Naive thymus-derived CD8-positive, alpha-beta T cell (primary cell): Measurements from ENCODE around the gene BICC1. TPM values are rescaled to one million over a fixed set of nuclear protein-coding genes. Genes with fewer than 3 reads are reported as not detected.

Source experiments
- ATAC-seq, 2 donors: fragments of 150-1000 bp; cut with Tn5 transposase in 1 of 2; sonication (Bioruptor Pico), chemical (Tn5 transposase) in 1 of 2; 1 replicate in 1 of 2; 2 replicates in 1 of 2; pipeline ENCODE4 v1.10.0; 2021; ENCODE audit warnings: mild to moderate bottlenecking in 2 of 2, moderate library complexity in 2 of 2
- POLR2A ChIA-PET: fragments of 350-600 bp; sonication (Branson Sonifier 250); formaldehyde crosslinking; loops from one replicate; lab custom pipeline; 2021; ENCODE audit warnings: antibody characterized with exemption; lab: Charles Lee
- DNase-seq, 10 donors: peaks; one replicate each; pipeline versions ENCODE4 v3.0.0 to v3.0.0-alpha.2; 2020 to 2022
- H3K27ac Mint-ChIP-seq, 10 donors: one replicate each; pipeline ENCODE4 v1.8.0; 2020 to 2022; ENCODE audit warnings: mild to moderate bottlenecking in 10 of 10, mixed read lengths in 10 of 10, moderate library complexity in 4 of 10, inconsistent platforms in 1 of 10
- H3K27me3 Mint-ChIP-seq, 5 donors: one replicate each; pipeline ENCODE4 v1.8.0; 2021 to 2022; ENCODE audit warnings: mixed read lengths in 5 of 5
- H3K36me3 Mint-ChIP-seq, 3 donors: one replicate each; pipeline ENCODE4 v1.8.0; 2020 to 2022; ENCODE audit warnings: mixed read lengths in 3 of 3, mild to moderate bottlenecking in 2 of 3, inconsistent platforms in 1 of 3
- H3K4me1 Mint-ChIP-seq, 4 donors: one replicate each; pipeline ENCODE4 v1.8.0; 2021 to 2022; ENCODE audit warnings: mixed read lengths in 4 of 4
- H3K4me3 Mint-ChIP-seq, 10 donors: one replicate each; pipeline ENCODE4 v1.8.0; 2020 to 2022; ENCODE audit warnings: mild to moderate bottlenecking in 10 of 10, mixed read lengths in 10 of 10, moderate library complexity in 6 of 10, inconsistent platforms in 1 of 10
- H3K9me3 Mint-ChIP-seq, 9 donors: one replicate each; pipeline ENCODE4 v1.8.0; 2020 to 2022; ENCODE audit warnings: mixed read lengths in 9 of 9, mild to moderate bottlenecking in 3 of 9, inconsistent platforms in 1 of 9, moderate library complexity in 1 of 9
- polyA plus RNA-seq, 3 donors: library from polyadenylated mRNA; unstranded; fragments of 300-500 nt; fragmentation: Illumina TruSeq; gene quantifications; one replicate each; pipeline ENCODE4 v1.2.3, GENCODE V29; 2021
- total RNA-seq, 8 experiments: library from RNA in 2 of 8; stranded (reverse) in 2 of 8; gene quantifications; one replicate each; pipeline ENCODE4 v1.2.3 and lab custom pipeline; 2021 to 2026

Gene BICC1
- total and polyA plus RNA-seq, 5 experiments from 2014 or later, result not detected

DNA sequence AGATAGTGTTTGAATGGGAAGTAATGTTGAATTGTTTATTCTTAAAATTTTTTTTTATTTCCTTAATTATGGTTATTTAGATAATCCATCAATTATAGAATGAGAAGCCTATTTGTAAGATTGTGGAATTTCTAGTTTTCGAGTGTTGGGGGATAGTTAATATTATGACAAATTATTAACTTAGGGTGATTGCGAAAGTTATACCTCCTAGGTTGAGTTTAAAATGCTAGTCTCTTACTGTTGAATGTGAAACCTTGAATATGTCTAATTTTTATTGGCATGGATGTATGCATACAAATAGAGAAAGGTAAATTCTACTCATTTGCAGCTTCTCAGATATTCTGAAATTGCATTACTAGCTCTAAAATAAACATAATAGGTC is 43.2 kb downstream of the BICC1 start:
- Mint-ChIP-seq H3K4me1 (no peaks in the 10 kb centered on the region), H3K9me3 (peaks cover 5 to 35% (median 26%) of the 10 kb centered on the region in 9 donors), H3K27me3 (peaks cover 0 to 14% (median 0%) of the 10 kb centered on the region in 5 donors), H3K36me3 (peaks cover 0 to 15% (median 0%) of the 10 kb centered on the region in 3 donors), H3K4me3 (no peak overlapping the region), H3K27ac (no peak overlapping the region)
- no peak for ATAC-seq
- no peak for DNase-seq
- POLR2A ChIA-PET, result no interaction called here

DNA sequence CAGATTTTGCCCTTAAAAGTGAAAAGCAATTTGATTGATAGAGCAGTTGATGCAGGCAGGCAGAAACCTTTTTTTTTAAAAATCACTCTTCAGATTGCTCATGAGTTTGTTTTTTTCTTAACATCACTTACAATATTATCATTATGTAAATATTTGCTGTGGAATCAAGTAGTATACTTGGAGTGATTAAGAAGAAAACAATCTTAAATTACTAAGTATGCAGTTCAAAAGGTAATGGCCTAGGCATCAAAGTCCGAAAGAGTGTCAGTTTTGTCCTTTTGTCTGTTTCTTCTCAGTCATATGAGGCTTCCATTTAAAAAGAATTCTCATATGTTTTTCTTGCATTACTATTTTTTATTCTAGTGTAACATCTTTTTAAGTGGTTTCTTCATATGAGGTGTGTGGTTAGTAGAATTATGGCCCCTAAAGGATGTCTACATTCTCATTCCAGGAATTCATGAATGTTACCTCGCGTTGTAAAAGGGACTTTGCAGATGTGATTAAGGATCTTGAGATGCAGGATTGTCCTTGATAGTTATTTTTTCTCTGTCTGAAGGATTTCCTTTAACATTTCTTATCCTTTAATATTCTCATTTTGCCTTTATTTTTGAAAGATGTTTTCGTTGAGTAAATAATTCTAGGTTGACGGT is 44.0 kb downstream of the BICC1 start:
- H3K9me3 Mint-ChIP-seq, result peaks cover 7 to 41% (median 30%) of the 10 kb centered on the region in 9 donors
- no peak for DNase-seq
- H3K4me3 Mint-ChIP-seq, result no peak overlapping the region
- H3K27ac Mint-ChIP-seq, result no peak overlapping the region
- H3K4me1 Mint-ChIP-seq, result no peaks in the 10 kb centered on the region
- peaks cover 0 to 17% (median 0%) of the 10 kb centered on the region in 5 donors for H3K27me3 Mint-ChIP-seq
- H3K36me3 Mint-ChIP-seq, result peaks cover 0 to 19% (median 0%) of the 10 kb centered on the region in 3 donors
- POLR2A ChIA-PET, result no interaction called here
- no peak for ATAC-seq

DNA sequence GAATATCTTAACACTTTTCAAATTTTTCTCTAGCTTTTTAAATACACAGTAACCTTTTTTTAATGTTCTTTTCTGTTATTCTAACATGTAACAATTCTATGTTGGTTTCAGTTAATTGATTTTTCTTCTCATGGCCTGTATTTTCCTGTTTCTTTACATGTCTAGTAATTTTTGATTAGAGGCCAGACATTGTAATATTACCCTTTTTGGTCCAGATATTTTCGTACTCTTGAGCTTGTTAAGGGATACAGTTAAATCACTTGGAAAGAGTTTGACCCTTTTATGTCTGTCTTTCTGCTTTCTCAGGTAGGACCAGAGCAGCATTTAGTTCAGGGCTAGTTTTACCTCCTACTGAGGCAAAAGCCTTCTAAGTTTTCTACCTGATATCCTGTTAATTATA is 45.0 kb downstream of the BICC1 start:
- ATAC-seq (no peak), DNase-seq (no peak)
- peaks cover 10 to 52% (median 41%) of the 10 kb centered on the region in 9 donors for H3K9me3 Mint-ChIP-seq
- POLR2A ChIA-PET, result no interaction called here
- peaks cover 0 to 18% (median 0%) of the 10 kb centered on the region in 5 donors for H3K27me3 Mint-ChIP-seq
- H3K36me3 Mint-ChIP-seq, result peaks cover 0 to 30% (median 0%) of the 10 kb centered on the region in 3 donors
- no peaks in the 10 kb centered on the region for H3K4me1 Mint-ChIP-seq
- H3K4me3 Mint-ChIP-seq, result no peak overlapping the region
- H3K27ac Mint-ChIP-seq, result no peak overlapping the region

DNA sequence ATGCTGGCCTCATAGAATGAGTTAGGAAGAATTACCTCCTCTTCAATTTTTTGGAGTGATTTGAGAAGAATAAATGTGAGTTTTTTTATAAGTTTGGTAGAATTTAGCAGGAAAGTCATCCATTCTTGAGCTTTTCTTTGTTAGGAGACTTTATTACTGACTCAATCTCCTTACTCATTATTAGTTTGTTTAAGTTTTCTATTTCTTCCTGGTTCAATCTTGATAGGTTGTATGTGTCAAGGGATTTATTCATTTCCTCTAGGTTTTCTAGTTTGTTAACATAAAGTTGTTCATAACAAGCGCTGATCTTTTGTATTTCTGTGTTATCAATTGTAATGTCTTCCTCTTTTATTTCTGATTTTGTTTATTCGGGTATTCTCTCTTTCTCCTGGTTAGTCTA is 47.4 kb downstream of the BICC1 start:
- Mint-ChIP-seq H3K36me3 (peaks cover 0 to 41% (median 2%) of the 10 kb centered on the region in 3 donors), H3K27me3 (peaks cover 0 to 15% (median 0%) of the 10 kb centered on the region in 5 donors), H3K4me1 (no peaks in the 10 kb centered on the region), H3K27ac (no peak overlapping the region), H3K9me3 (peaks cover 8 to 66% (median 49%) of the 10 kb centered on the region in 9 donors), H3K4me3 (no peak overlapping the region)
- POLR2A ChIA-PET, result no interaction called here
- ATAC-seq (no peak), DNase-seq (no peak)

DNA sequence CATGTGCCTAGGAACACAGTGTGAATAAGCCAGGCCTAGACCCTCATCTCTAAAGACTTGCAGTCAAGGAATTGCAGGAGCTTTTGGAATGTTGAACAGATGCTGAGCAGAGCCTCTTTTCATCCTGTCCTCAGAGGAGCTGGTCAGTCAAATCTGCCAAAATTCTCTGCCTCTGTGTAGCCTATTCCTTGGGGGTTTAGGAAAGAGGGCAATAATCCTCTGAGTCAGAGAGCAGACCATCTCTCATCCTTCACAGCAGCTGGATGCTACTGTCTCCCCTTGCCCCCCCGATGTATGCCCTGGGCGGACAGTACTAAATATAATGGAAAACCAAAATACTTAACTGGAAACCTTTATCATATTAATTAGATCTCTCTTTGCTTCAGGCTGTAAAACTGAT is 52.6 kb downstream of the BICC1 start:
- DNase-seq, result no peak
- Mint-ChIP-seq H3K36me3 (peaks cover 0 to 27% (median 2%) of the 10 kb centered on the region in 3 donors), H3K4me1 (no peaks in the 10 kb centered on the region), H3K4me3 (no peak overlapping the region), H3K9me3 (peaks cover 6 to 43% (median 25%) of the 10 kb centered on the region in 9 donors), H3K27ac (no peak overlapping the region), H3K27me3 (peaks cover 0 to 12% (median 0%) of the 10 kb centered on the region in 5 donors)
- POLR2A ChIA-PET, result no interaction called here
- ATAC-seq, result no peak

DNA sequence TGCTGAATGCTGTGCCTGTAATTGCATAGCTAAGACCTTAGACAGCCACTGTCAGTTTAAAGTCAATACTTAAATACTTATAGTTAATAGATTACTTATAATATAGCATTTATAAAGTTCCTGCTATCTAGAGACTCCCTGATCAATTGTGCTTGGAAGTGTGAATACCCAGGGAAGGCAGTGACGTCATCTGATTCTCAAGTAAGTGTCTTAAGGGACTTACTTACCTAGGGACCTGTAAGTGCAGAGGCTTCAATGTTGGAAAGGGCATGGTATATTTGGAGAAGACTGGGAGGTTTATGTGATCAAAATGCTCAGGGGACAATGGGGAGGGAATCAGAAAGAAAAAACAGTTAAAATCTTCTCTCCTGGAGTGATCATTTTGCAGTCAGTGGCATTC is 55.0 kb downstream of the BICC1 start:
- peaks cover 0 to 28% (median 11%) of the 10 kb centered on the region in 9 donors for H3K9me3 Mint-ChIP-seq
- peaks cover 0 to 12% (median 2%) of the 10 kb centered on the region in 3 donors for H3K36me3 Mint-ChIP-seq
- ATAC-seq (no peak), DNase-seq (no peak)
- H3K4me1 Mint-ChIP-seq, result no peaks in the 10 kb centered on the region
- POLR2A ChIA-PET, result no interaction called here
- H3K27ac Mint-ChIP-seq, result no peak overlapping the region
- no peak overlapping the region for H3K4me3 Mint-ChIP-seq
- H3K27me3 Mint-ChIP-seq, result peaks cover 0 to 6% (median 0%) of the 10 kb centered on the region in 5 donors

DNA sequence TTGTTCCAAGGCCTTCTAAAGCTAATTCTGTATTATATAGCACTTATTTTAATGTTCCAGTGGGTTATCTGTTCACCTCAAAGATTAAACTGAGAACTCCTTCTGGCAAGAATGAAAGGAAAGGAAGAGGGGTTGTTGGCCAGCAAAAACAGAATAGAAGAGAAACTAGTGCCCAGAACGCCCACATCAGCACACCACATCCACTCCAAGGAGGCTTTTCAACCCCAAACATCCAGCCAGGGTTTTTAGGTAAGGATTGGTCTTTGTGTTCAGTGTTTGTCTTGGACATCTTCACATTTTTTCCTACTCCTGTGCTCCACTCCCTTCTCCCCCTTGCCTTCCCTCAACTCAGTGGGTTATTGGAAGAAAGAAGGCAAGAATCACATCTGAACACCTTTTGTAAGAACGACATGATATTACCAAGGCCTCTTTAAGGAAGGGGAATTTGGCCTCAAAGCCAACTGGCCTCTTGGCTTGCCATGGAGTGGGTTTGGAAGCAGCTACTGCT is 55.8 kb downstream of the BICC1 start:
- Mint-ChIP-seq H3K4me1 (no peaks in the 10 kb centered on the region), H3K27ac (no peak overlapping the region), H3K27me3 (peaks cover 0 to 6% (median 0%) of the 10 kb centered on the region in 5 donors), H3K9me3 (peaks cover 0 to 19% (median 4%) of the 10 kb centered on the region in 9 donors), H3K4me3 (no peak overlapping the region), H3K36me3 (peaks cover 0 to 6% (median under 1%) of the 10 kb centered on the region in 3 donors)
- POLR2A ChIA-PET, result no interaction called here
- no peak for ATAC-seq
- DNase-seq, result no peak

DNA sequence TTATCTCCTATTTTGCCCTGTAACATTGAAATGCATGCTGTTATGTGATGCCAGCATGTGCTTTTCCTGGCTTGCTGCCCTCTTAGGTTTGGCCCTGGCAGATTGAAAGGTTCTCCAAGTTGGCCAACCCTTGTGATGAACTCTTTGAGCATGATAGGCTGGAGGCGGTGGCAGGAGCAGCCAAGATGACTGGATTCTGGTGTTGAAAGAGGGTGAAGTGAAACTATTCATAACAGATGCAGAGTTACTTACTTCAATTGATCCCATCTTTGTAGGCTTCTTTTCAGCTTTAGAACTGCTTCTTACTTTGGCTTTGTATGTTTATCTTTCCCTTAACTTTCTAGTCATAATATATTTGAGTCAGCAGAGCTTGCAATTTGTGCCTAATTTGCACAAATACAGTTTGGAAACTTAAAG is 57.6 kb downstream of the BICC1 start:
- H3K4me3 Mint-ChIP-seq, result no peak overlapping the region
- H3K27ac Mint-ChIP-seq, result no peak overlapping the region
- no peaks in the 10 kb centered on the region for H3K36me3 Mint-ChIP-seq
- ATAC-seq (no peak), DNase-seq (no peak)
- POLR2A ChIA-PET, result no interaction called here
- peaks cover 0 to 17% (median 3%) of the 10 kb centered on the region in 9 donors for H3K9me3 Mint-ChIP-seq
- H3K4me1 Mint-ChIP-seq, result no peaks in the 10 kb centered on the region
- H3K27me3 Mint-ChIP-seq, result peaks cover 0 to 6% (median 0%) of the 10 kb centered on the region in 5 donors

DNA sequence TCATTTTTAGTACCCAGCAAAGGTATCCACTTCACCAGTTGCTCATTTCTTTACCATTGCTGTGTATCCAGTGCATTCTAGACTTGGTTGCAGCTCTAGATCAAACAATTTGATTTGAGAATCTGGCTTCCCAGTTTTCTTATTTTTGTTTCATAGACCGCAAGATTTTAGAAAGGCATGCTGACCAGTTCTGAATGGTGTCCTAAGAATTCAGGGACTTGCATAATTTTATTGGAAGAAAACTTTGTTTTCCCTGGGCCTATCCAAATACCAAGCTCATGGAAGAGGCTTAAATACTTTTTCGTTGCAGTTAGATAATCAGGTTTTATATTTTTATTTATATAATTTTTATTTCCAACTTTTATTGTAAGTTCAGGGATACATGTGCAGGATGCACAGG is 58.3 kb downstream of the BICC1 start:
- Mint-ChIP-seq H3K36me3 (no peaks in the 10 kb centered on the region), H3K27me3 (peaks cover 0 to 6% (median 0%) of the 10 kb centered on the region in 5 donors), H3K4me1 (no peaks in the 10 kb centered on the region), H3K27ac (no peak overlapping the region), H3K4me3 (no peak overlapping the region), H3K9me3 (peaks cover 0 to 17% (median 3%) of the 10 kb centered on the region in 9 donors)
- DNase-seq (no peak), ATAC-seq (no peak)
- POLR2A ChIA-PET, result no interaction called here

DNA sequence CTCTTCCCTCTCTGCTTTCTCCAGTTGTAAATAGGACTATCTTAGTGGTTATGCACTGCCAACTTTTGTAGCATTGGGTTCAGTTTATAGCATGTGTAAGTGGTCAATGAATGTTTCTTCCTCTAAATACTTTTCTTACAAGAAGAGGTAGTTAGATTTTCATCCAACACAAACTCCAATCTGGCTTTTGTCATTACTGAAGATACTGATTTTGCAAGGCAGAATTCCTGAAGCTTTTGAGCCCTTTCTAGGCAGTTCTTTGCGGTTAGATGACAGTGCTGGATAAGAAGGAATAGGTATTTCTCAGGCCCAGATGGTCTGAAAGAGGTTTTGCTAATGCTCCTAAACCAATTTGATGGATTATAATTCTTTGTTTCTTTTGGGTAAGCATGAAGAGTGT is 60.5 kb downstream of the BICC1 start:
- Mint-ChIP-seq H3K4me3 (no peak overlapping the region), H3K27ac (no peak overlapping the region), H3K4me1 (no peaks in the 10 kb centered on the region), H3K36me3 (no peaks in the 10 kb centered on the region), H3K9me3 (peaks cover 0 to 17% (median 3%) of the 10 kb centered on the region in 9 donors), H3K27me3 (peaks cover 0 to 2% (median 0%) of the 10 kb centered on the region in 5 donors)
- no peak for DNase-seq
- ATAC-seq, result no peak
- POLR2A ChIA-PET, result no interaction called here

DNA sequence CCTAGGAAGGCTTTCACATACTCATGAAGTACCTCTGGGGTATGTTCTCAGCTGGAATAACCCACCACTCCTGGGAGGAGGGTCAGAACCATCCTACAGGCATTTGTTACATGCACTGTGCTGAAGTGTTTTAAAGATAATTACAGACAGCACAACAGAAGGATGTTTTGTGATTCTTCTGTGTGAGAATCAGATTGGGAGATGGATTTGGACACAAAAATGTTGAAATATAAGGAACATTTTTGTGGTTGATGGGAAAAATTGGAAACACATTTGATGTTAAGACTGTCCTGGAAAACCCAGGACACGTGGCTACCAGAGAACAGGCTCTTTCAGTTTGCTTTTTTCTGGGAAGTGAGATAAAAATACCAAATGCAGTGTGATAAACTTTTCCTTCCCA is 61.4 kb downstream of the BICC1 start:
- peaks cover 0 to 2% (median 0%) of the 10 kb centered on the region in 5 donors for H3K27me3 Mint-ChIP-seq
- H3K27ac Mint-ChIP-seq, result no peak overlapping the region
- peaks cover 0 to 17% (median 3%) of the 10 kb centered on the region in 9 donors for H3K9me3 Mint-ChIP-seq
- ATAC-seq (no peak), DNase-seq (no peak)
- no peak overlapping the region for H3K4me3 Mint-ChIP-seq
- POLR2A ChIA-PET, result no interaction called here
- H3K4me1 Mint-ChIP-seq, result no peaks in the 10 kb centered on the region
- no peaks in the 10 kb centered on the region for H3K36me3 Mint-ChIP-seq

DNA sequence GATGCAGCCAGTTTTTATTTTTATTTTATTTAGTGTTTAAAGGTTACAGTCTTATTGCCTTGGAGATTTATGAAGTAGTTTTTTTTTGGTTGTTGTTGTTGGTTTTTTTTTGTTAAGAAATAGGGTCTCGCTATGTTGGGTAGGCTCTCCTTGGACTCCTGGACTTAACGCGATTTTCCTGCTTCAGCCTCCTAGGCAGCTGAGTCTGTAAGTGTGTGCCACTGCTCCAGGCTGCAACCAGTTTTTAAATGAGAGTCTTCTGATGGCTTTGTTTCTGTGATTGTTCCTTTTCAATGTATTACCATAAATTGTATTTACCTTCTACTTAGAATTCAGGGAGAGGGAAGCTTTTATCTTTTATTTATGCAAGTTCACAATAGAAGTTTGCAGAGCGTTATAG is 62.8 kb downstream of the BICC1 start:
- DNase-seq (no peak), ATAC-seq (no peak)
- no peak overlapping the region for H3K27ac Mint-ChIP-seq
- peaks cover 0 to 2% (median 0%) of the 10 kb centered on the region in 5 donors for H3K27me3 Mint-ChIP-seq
- H3K9me3 Mint-ChIP-seq, result peaks cover 0 to 13% (median 1%) of the 10 kb centered on the region in 9 donors
- no peak overlapping the region for H3K4me3 Mint-ChIP-seq
- H3K4me1 Mint-ChIP-seq, result no peaks in the 10 kb centered on the region
- no peaks in the 10 kb centered on the region for H3K36me3 Mint-ChIP-seq
- POLR2A ChIA-PET, result no interaction called here

DNA sequence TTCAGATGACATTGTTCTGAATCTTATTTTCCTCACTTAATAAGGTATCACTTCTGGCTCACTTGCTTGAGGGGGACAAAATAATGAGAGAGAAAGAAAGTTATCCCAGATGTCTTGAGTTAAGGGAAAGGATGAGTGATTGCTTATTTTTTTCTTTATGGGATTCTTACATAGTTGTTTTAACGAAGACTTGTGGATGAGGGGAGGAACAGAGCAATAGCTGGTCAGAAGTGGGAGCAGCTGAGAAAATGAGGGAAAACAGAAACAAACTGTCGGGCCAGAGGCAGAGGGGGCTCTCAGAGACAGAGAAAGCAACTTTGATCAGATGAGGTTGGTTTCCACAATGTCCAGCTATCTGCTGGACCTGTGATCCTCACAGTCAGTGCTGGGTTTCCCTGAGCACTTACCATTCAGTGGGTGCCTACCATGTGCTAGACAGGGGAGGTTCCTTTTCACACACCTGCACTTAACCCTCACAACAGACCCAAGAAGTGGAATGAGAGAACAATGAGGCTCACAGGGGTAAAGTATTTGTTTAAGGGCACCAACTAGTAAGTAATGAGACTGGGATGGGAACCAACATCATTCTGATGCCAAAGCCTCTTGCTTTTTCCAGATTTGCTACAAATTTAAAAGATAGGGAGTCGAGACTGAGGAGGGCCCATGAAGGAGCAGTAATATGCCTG is 64.2 kb downstream of the BICC1 start:
- POLR2A ChIA-PET, result no interaction called here
- ATAC-seq (no peak), DNase-seq (no peak)
- no peak overlapping the region for H3K4me3 Mint-ChIP-seq
- no peaks in the 10 kb centered on the region for H3K36me3 Mint-ChIP-seq
- no peaks in the 10 kb centered on the region for H3K4me1 Mint-ChIP-seq
- H3K27me3 Mint-ChIP-seq, result peaks cover 0 to 2% (median 0%) of the 10 kb centered on the region in 5 donors
- peaks cover 0 to 3% (median 0%) of the 10 kb centered on the region in 9 donors for H3K9me3 Mint-ChIP-seq
- H3K27ac Mint-ChIP-seq, result no peak overlapping the region
